Parathyroid adenoma (tissue), 2 donors: ENCODE measurements around the gene LNP1.
"Not testable (repeated sequence)": the region's sequence is repeated elsewhere in the genome, so short reads cannot be mapped to it uniquely, and the experiment has no call there.

ENCODE experiments used
- H2AFZ ChIP-seq: fragments of 300-600 bp; sonication (generic); one replicate; pipeline ENCODE4 v1.7.0; 2017; ENCODE audit warnings: antibody characterized with exemption, mild to moderate bottlenecking
- H3K27ac ChIP-seq: fragments of 300-600 bp; sonication (generic); one replicate; pipeline ENCODE4 v1.7.0; 2017
- H3K27me3 ChIP-seq: fragments of 300-600 bp; sonication (generic); one replicate; pipeline ENCODE4 v1.7.0; 2017; ENCODE audit warnings: low read length; ENCODE audit not compliant: control insufficient read depth, insufficient read depth
- H3K36me3 ChIP-seq: fragments of 300-600 bp; sonication (generic); one replicate; pipeline ENCODE4 v1.7.0; 2017; ENCODE audit warnings: low read length; ENCODE audit not compliant: control insufficient read depth, insufficient read depth
- H3K4me1 ChIP-seq: fragments of 300-600 bp; sonication (generic); one replicate; pipeline ENCODE4 v1.7.0; 2017; ENCODE audit warnings: control low read depth
- H3K4me2 ChIP-seq: fragments of 300-600 bp; sonication (generic); one replicate; pipeline ENCODE4 v1.7.0; 2017; ENCODE audit warnings: low read length
- H3K4me3 ChIP-seq: fragments of 300-600 bp; sonication (generic); one replicate; pipeline ENCODE4 v1.7.0; 2017; ENCODE audit warnings: low read depth, low read length
- H3K79me2 ChIP-seq: fragments of 300-600 bp; sonication (generic); one replicate; pipeline ENCODE4 v1.7.0; 2017; ENCODE audit warnings: control low read depth
- H3K9ac ChIP-seq: fragments of 300-600 bp; sonication (generic); one replicate; pipeline ENCODE4 v1.7.0; 2017; ENCODE audit warnings: mild to moderate bottlenecking
- H3K9me3 ChIP-seq: fragments of 300-600 bp; sonication (generic); one replicate; pipeline ENCODE4 v1.7.0; 2017; ENCODE audit warnings: low read length; ENCODE audit not compliant: control insufficient read depth
- CTCF ChIP-seq: fragments of 300-600 bp; sonication (generic); IDR thresholded peaks from one replicate; pipeline ENCODE4 v1.7.0; 2017; ENCODE audit warnings: antibody characterized with exemption, mild to moderate bottlenecking
- donor health status: primary hyperparathyroidism.

LNP1 gene

GRCh38 chr3:100437721-100438622, 36.6 kb downstream of the LNP1 start:
- TF ChIP-seq CTCF = no peak
- Histone ChIP-seq H3K36me3 (no peaks in the 10 kb centered on the region), H3K4me1 (no peaks in the 10 kb centered on the region), H2AFZ (no peak overlapping the region), H3K9ac (no peak overlapping the region), H3K4me2 (no peak overlapping the region), H3K27ac (no peak overlapping the region), H3K79me2 (no peaks in the 10 kb centered on the region), H3K4me3 (no peak overlapping the region), H3K27me3 (no peaks in the 10 kb centered on the region), H3K9me3 (no peaks in the 10 kb centered on the region)

- Histone ChIP-seq H3K36me3 (no peaks in the 10 kb centered on the region), H3K4me2 (no peak overlapping the region), H2AFZ (no peak overlapping the region), H3K27me3 (no peaks in the 10 kb centered on the region), H3K79me2 (no peaks in the 10 kb centered on the region), H3K9me3 (no peaks in the 10 kb centered on the region), H3K27ac (no peak overlapping the region), H3K9ac (no peak overlapping the region), H3K4me1 (no peaks in the 10 kb centered on the region), H3K4me3 (no peak overlapping the region)
- TF ChIP-seq CTCF = no peak
Measured at GRCh38 chr3:100438623-100438974, 37.3 kb downstream of the LNP1 start.

- H3K27ac ChIP-seq = no peak overlapping the region
- no peaks in the 10 kb centered on the region for H3K4me1 ChIP-seq
- no peaks in the 10 kb centered on the region for H3K9me3 ChIP-seq
- no peaks in the 10 kb centered on the region for H3K79me2 ChIP-seq
- H2AFZ ChIP-seq = no peak overlapping the region
- no peak overlapping the region for H3K4me3 ChIP-seq
- H3K4me2 ChIP-seq = no peak overlapping the region
- no peaks in the 10 kb centered on the region for H3K27me3 ChIP-seq
- H3K9ac ChIP-seq = no peak overlapping the region
- TF ChIP-seq CTCF = no peak
- H3K36me3 ChIP-seq = no peaks in the 10 kb centered on the region
Measured at GRCh38 chr3:100440895-100441294, 39.6 kb downstream of the LNP1 start.

GRCh38 chr3:100443690-100444089, 42.4 kb downstream of the LNP1 start:
- Histone ChIP-seq H3K79me2 (no peaks in the 10 kb centered on the region), H3K4me2 (no peak overlapping the region)

GRCh38 chr3:100447067-100447466, 45.7 kb downstream of the LNP1 start:
- H3K9me3 ChIP-seq, H3K4me1 ChIP-seq, H3K27me3 ChIP-seq, H3K79me2 ChIP-seq, H3K4me2 ChIP-seq, H3K4me3 ChIP-seq, H3K9ac ChIP-seq, H3K27ac ChIP-seq, H3K36me3 ChIP-seq, H2AFZ ChIP-seq: not testable (repeated sequence)

More at GRCh38 chr3:100443690-100444089, 42.4 kb downstream of the LNP1 start:
- H3K27ac ChIP-seq = no peak overlapping the region
- H3K27me3 ChIP-seq = no peaks in the 10 kb centered on the region
- no peaks in the 10 kb centered on the region for H3K4me1 ChIP-seq
- TF ChIP-seq CTCF = no peak
- H2AFZ ChIP-seq = no peak overlapping the region
- no peaks in the 10 kb centered on the region for H3K36me3 ChIP-seq
- no peak overlapping the region for H3K4me3 ChIP-seq
- no peak overlapping the region for H3K9ac ChIP-seq
- no peaks in the 10 kb centered on the region for H3K9me3 ChIP-seq
